A549 (cell line): ENCODE results near the gene LGR6.

Experiments used
- CEBPB ChIP-seq, 2 experiments: fragments of >200 bp in 1 of 2; sonication (Bioruptor Twin) in 1 of 2; formaldehyde crosslinking in 1 of 2; IDR thresholded peaks; 2 replicates each; pipeline ENCODE4 v1.6.1; 2012 to 2016
- EP300 ChIP-seq, 2 experiments: fragments of >200 bp; sonication (Bioruptor Twin); formaldehyde crosslinking; IDR thresholded peaks; 2 replicates in 1 of 2; 3 replicates in 1 of 2; pipeline ENCODE4 v1.6.1; 2016 to 2017
- ESRRA ChIP-seq: fragments of 150-350 bp; IDR thresholded peaks from 2 replicates; pipeline ENCODE4 v1.6.1; 2014; ENCODE audit warnings: mild to moderate bottlenecking, low read length, borderline replicate concordance
- JUN ChIP-seq, 2 experiments: fragments of >200 bp; sonication (Bioruptor Twin); formaldehyde crosslinking; IDR thresholded peaks; 2 replicates in 1 of 2; 3 replicates in 1 of 2; pipeline ENCODE4 v1.6.1; 2016 to 2017
- RFX5 ChIP-seq: fragments of 450-650 bp; IDR thresholded peaks from 2 replicates; pipeline ENCODE4 v1.7.1; 2014; ENCODE audit warnings: antibody characterized with exemption, mild to moderate bottlenecking, moderate library complexity
- USF2 ChIP-seq: fragments of 450-650 bp; IDR thresholded peaks from 2 replicates; pipeline ENCODE4 v1.6.1; 2014; ENCODE audit warnings: antibody characterized with exemption
- ZFP36 ChIP-seq: fragments of 450-650 bp; IDR thresholded peaks from 2 replicates; pipeline ENCODE4 v1.6.1; 2014; ENCODE audit warnings: borderline replicate concordance; ENCODE audit not compliant: partially characterized antibody

GRCh38 chr1:202292773-202293172 is 99.2 kb downstream of the LGR6 start:
- TF ChIP-seq USF2 (no peak), RFX5 (no peak), CEBPB (IDR thresholded peaks at IDR 0.05) (no peak), ESRRA (no peak), ZFP36 (no peak), EP300 (IDR thresholded peaks at IDR 0.05) (no peak), JUN (IDR thresholded peaks at IDR 0.05) (no peak)
